Mesangial cell (primary cell): ENCODE results near the gene KRT222. TPM values are rescaled to one million over a fixed set of nuclear protein-coding genes. Genes with fewer than 3 reads are reported as not detected.

Experiments used
- total RNA-seq: library from RNA; depleted of rRNA; stranded (reverse); fragments of >200 nt; gene quantifications from 2 replicates; pipeline ENCODE4 v1.2.3, GENCODE V29; 2015

The KRT222 gene
- 0.16 and 1.3 TPM in 2 replicates for total RNA-seq

DNA sequence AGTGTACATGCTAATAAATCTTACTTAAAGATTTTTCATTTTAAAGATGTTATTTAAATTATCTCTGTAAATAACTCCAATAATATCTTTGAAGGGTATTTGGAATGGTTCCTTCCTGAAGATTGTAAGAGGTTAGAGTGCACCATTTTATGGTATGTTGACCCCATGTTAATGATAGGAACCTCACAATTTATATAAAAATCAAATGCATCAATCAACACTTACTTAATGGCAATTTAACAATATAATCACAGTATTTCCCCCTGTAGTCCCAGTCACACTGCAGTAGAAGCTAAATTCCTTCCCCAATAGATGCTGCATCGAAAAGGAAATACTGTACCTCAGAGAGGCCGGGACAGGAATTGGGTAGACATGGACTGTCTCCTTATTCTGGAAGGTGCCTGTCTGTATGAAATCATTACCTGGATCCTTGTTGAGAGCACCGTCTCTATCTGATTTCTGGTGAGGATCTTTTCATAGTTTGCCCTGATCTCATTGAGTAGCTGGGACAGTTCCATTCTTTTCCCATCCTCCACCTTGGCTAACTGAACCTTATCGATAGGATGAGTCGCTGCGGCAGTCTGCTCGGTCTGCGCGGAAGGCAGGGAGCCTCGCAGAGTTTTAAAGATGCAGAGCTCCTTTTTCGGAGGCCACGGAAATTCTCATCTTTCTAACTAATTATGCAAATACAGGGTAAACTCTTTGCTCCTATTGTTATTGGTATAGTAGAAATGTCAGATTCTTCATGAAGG is at the start of gene KRT222:
Gene KRT222, minus strand, starts transcription at position 596 of the 752 bp plus-strand sequence. Its CDS starts 78 bp downstream, at position 518.

DNA sequence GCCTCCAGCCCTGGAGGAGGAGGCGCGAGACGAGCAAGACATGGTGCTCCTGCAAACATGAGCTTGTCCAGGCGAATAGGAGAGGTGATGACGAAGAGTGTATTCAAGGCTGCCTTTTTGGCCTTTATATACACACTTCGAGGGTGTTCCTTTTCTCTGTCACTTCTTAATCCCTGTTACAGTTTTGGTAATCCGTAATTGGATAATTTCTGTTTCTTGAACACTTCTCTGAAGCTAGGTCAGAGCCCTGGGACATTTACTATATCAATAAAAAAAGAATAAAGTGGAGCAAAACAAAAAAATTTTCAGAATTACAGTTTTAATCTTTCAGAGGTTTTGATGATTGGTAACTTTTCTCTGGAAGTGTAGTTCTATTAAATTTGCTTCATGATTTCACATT is 38.7 kb upstream of the KRT222 start, which contains the start of gene KRT24:
Gene KRT24, minus strand, starts transcription at position 101 of the 400 bp plus-strand sequence. Its CDS starts 59 bp downstream, at position 42.

DNA sequence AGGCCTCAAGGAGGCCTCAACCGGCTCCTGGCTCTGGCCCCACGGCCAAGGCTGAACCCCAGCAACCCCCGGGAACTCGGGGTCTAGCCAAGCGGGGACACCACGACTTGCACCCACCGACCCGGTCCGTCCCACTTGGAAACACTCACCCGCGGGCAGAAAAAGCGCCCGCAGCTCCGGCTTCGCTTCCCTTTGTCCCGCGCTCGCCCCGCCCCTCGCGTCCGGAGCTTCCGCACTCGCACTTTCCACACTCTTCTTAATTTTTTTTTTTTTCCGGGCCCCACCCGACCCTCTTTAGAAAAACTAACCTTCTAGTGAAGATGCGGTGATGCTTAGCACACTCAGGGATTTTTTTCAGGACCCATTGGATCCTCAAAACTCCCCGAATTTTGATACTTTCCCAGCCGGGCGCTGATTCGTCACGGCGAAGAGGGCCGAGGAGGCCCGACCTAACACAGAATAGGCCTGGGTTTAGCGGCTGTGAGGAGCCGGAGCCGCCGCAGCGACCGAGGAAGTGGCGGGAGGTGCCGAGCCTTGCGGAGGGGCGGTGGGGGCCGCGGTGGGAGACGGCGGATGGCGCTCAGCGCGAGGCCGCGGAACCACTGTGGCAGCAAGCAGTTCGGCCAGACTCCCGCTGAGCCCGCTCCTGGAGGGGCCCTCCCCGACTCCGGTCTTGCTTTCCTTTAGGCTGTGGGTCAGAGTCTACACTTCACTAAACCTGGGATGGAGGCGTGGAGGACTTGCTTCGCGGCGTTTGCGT is 17.2 kb downstream of the KRT222 start, which contains the start of gene SMARCE1:
Gene SMARCE1, minus strand, starts transcription at position 195 of the 760 bp plus-strand sequence. CDS start 2,016 bp downstream, outside the sequence.

Other genes with a start within 250 kb of the KRT222 start
- 5.5 and 143 TPM in 2 replicates for gene TOP2A, start 247.3 kb downstream of the KRT222 start, total RNA-seq
- 313 and 804 TPM in 2 replicates for gene IGFBP4, start 221.7 kb downstream of the KRT222 start, total RNA-seq
- under 0.01 and 2.3 TPM in 2 replicates for gene TNS4, start 163.6 kb downstream of the KRT222 start, total RNA-seq
- gene CCR7, start 99.7 kb downstream of the KRT222 start, total RNA-seq = 0.13 TPM in 1 of 2 replicates, not detected in the other
- gene SMARCE1, start 17.4 kb downstream of the KRT222 start, total RNA-seq = 63.4 and 96.1 TPM in 2 replicates
- gene KRT24, start 38.6 kb upstream of the KRT222 start, total RNA-seq = not detected in 2 replicates
- not detected in 2 replicates for gene KRT25, start 90.2 kb upstream of the KRT222 start, total RNA-seq
- not detected in 2 replicates for gene KRT26, start 107.0 kb upstream of the KRT222 start, total RNA-seq
- 0.51 TPM in 1 of 2 replicates, not detected in the other for gene KRT27, start 117.4 kb upstream of the KRT222 start, total RNA-seq
- gene KRT28, start 134.8 kb upstream of the KRT222 start, total RNA-seq = 0.51 TPM in 1 of 2 replicates, not detected in the other
- gene KRT10, start 157.4 kb upstream of the KRT222 start, total RNA-seq = 10.3 and 49.9 TPM in 2 replicates
- 0.13 TPM in 1 of 2 replicates, not detected in the other for gene KRT12, start 202.0 kb upstream of the KRT222 start, total RNA-seq
- under 0.01 TPM in 1 of 2 replicates, not detected in the other for gene KRT20, start 220.1 kb upstream of the KRT222 start, total RNA-seq